A172 (cell line): Measurements from ENCODE around the gene KLHL29. TPM values are rescaled to one million over a fixed set of nuclear protein-coding genes. Genes with fewer than 3 reads are reported as not detected.

ENCODE experiments used
- DNase-seq: peaks from one replicate; pipeline ENCODE4 v3.0.0-alpha.2; 2015; ENCODE audit warnings: low spot score
- total RNA-seq: library from RNA; depleted of rRNA; stranded (reverse); fragments of >200 nt; shearing (Covaris generic); gene quantifications from 2 replicates; pipeline ENCODE4 v1.2.3, GENCODE V29; 2014

KLHL29 gene
- total RNA-seq, 1 experiment from 2014 or later, result 0.76 TPM

- no peak for DNase-seq
These were observed 128.4 kb downstream of the KLHL29 start for GRCh38 chr2:23513245-23513871.

DNA sequence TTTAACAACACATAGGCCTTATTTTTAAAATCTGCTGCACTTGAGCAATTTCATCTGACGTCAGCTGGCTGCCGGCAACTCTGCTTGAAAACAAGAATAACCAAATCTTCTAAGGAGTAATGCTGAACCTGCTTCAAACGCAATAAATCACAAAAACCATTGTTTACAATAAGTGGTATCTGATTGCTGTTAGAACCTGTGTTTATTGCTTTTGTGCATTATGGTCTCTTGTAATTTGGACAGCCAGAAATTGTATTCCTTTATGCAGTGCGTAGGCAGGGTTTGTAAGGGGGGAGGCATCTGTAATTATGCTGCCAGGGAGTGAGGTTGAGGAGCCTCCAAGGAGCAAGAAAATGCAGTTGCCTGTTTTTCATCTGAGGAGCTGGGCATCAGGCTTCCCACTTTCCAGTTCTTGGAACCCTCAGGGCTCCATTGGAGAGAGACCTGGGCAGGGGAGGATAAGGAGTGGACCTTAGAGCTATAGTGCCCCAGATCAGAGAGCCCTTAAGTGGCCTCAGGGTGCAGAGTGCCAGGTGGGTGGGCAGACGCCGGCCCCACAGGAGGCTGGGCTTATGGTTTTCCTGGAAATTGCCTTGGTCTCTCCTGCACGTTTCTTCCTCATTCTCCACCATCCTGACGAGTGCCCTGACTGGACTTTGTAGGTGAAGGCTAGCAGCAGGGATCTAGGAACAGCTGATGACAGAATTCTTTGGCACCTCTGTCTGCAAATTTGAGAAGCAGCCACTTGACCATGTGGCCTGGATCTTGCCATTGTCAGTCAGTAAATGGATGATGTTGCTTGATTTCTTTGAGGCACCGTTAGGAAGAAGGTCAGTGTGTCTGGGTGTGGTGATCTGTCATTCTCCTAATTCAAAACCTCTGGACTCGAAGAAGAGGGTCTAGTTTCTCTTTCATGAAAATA is 129.2 kb downstream of the KLHL29 start:
- DNase-seq, result no peak

GRCh38 chr2:23516520-23517256 is 131.7 kb downstream of the KLHL29 start:
- DNase-seq, result no peak

- no peak for DNase-seq
These were observed 133.7 kb downstream of the KLHL29 start for GRCh38 chr2:23518481-23519333.

GRCh38 chr2:23519334-23519651 is 134.3 kb downstream of the KLHL29 start:
- DNase-seq, result no peak

GRCh38 chr2:23520256-23520655 is 135.3 kb downstream of the KLHL29 start:
- peak; percentile 25 for DNase-seq

GRCh38 chr2:23521060-23521459 is 136.1 kb downstream of the KLHL29 start:
- DNase-seq, result no peak

DNA sequence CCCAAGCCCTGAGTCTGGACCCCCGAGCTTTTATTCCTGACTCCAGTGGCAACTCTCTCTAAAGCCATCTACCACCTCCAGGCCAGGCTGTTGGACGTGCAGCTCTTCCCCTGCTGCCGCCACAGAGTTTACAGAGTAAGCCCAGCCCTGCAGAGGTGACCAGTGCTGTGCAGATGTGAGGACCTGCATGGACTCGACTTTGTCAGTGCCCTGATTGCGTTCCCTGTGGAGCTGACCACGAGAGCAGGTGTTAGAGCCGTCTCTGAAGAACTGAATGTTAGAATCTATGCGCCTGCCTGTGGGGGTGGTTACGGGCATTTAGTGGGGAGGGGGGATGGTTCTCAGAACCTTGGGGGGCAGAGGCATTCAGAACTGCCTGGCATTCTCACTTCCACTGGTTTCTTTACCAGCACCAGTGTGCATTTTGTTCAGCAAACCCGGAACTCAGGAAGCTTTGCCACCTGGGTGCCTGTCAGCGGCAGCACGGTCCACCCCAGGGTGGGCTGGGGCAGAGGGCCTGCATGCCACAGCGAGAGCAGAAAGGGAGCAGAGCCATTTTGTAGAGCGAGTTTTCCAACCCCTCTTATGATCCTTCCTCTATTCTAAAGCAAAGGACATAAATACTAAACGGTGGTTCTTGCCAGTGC is 137.9 kb downstream of the KLHL29 start:
- DNase-seq, result no peak

- peak; percentile 16 for DNase-seq
These were observed 138.6 kb downstream of the KLHL29 start for GRCh38 chr2:23523373-23524260.

DNA sequence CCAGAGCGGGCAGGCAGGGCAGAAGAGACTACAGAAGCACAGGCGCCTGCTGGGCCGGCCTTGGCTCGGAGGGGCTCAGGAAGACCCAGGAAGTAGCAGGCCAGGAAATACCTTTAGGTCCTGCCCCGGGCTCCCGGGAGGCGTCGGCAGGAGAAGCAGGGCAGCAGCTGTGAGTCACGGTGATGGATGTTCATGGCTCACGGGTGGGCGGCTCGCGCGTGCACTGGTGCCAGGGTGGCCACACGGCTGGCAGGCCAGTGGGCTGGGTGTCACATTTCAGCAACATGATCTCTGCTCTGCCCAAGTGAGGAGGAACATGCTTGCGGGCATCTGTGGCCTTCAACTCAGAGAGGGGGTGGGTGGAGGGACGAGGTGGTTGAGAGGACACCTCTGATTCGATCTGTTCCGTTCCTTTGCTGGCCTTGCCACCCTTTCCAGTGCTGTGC is 139.3 kb downstream of the KLHL29 start:
- peak; percentile 65 for DNase-seq

DNA sequence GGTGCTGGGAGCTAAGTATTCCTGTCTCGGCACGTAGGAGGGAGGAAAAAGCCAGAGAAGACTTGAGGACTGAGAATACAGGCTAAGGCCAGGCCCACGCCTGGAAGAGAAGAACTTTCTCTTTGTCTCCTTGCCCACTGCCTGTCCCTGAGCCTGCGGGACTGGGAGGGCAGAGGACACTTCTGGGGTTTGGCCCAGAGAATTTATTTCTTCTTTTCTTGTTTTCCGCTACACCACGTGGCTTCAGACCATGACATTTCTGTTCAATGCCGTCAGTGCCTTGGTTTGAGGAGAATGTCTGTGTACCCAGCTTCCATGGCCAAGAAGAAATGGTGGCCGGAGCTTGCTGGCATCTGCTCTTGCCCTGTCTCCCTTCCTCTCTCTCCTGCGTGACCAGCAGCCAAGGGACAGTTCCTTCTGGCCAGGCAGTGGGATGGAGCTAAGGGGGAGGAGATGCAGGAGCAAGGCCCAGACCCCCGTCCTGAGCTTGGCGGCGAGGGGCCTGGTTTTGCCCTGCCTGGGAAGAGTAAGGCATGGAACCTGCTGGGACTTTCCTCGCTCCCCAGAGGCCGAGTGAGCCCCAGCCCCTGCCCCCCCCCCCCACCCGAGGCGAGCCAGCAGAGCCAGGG is 140.3 kb downstream of the KLHL29 start:
- no peak for DNase-seq

DNA sequence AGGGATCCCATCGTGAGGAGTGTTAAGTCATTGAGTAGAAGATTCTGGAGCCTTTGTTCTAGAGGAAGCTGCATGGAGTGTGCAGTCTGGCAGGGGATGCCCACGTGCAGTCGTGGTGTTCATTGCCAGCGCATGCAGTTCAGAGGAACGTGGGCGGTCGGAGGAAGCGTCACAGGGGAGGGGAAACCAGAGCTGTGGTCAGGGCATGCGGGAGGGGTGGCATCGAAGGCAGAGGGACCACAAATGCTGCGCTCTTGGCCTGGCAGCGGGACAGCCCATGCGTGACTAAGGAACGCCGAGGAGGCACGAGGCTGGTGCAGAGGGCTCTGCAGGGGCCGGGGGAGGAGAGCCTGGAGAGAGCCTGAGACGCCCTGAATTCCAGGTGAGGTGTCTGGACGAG is 141.1 kb downstream of the KLHL29 start:
- no peak for DNase-seq

DNA sequence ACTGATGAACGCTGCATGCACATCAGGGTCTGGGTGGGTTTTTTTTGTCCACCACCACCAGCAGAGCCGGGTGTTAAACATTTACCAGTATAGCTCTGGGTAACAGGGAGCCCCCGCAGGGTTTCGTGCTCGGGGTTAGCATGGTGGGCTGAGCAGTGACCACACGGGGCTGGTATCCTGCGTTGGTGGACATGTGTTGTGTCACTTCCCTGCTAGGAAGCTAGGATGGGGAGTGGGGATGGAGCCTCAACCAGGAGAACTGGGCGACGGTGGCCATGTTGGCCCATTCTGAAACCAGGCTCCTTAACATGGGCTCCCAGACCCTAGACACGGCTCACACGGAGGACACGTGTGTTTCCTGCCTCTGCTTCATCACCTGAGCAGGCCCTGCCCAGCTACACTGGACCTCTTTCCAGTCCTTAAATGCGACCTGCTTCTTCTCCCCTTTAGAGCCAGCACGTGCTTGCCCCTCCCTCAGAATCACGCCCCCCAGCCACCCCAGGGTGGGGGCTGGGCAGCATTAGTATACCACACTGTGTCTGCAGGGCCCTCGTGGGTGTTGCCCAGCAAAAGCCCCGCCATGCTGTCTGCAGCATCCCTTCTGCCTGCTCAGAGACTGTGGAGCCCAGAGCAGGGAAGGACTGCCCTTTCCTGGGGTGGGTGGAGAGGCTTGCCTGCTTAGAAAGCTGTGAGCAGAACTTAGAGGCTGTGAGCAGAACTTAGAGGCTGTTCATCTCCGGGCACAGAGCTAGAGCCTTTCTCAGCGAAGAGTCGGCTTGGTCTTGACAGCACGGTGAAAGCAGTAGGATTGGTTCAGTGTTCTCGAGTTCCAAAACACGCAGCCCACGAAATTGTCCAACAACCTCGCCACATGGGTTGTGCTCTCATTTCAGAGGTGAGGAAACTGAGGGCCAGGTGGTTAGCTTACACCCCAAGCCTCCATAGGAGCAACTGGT is 142.1 kb downstream of the KLHL29 start:
- no peak for DNase-seq

DNA sequence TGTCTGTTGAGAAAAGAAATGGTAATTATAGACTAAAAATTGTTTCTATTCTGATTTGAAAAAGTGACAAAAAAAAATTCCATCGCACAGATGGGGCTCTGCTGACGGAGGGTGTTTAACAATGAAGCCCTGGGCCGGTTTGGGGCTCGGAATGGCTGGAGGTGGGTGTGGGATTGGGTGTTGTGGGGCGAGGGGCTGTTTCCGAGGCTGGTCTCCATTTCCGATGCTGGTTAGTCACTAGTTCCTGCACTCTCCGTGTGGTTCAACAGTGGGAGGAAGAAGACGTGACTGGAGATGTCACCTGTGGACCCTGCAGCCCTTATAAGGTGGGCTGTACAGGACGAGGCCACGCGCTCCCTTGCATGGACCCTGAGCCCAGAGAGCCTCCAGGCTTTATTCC is 143.2 kb downstream of the KLHL29 start:
- DNase-seq, result no peak

- DNase-seq, result no peak
These were observed 143.7 kb downstream of the KLHL29 start for GRCh38 chr2:23528690-23529089.

GRCh38 chr2:23529659-23530058 is 144.7 kb downstream of the KLHL29 start:
- DNase-seq, result no peak

GRCh38 chr2:23530206-23530908 is 145.4 kb downstream of the KLHL29 start:
- DNase-seq, result no peak

GRCh38 chr2:23530909-23531276 is 145.9 kb downstream of the KLHL29 start:
- no peak for DNase-seq
